Fibroblast of the aortic adventitia (primary cell): ENCODE measurements around the gene TEDC2. TPM values are rescaled to one million over a fixed set of nuclear protein-coding genes. Genes with fewer than 3 reads are reported as not detected.

Experiments
- DNase-seq: peaks from one replicate; pipeline ENCODE4 v3.0.0-alpha.2; 2010; ENCODE audit warnings: low read depth
- H3K4me3 ChIP-seq: 2 replicates; pipeline ENCODE4 v1.5.1; 2011; ENCODE audit warnings: low read depth, mild to moderate bottlenecking, control low read depth, low read length, moderate library complexity
- CTCF ChIP-seq: IDR thresholded peaks from 2 replicates; pipeline ENCODE4 v1.5.1; 2011; ENCODE audit warnings: mild to moderate bottlenecking, low read length, control low read depth, inconsistent platforms; ENCODE audit not compliant: insufficient read depth
- total RNA-seq: library from RNA; depleted of rRNA; stranded (reverse); fragments of >200 nt; gene quantifications from 2 replicates; pipeline ENCODE4 v1.2.3, GENCODE V29; 2012; ENCODE audit warnings: low replicate concordance

The TEDC2 gene
- total RNA-seq, 1 donor, result 11.7 TPM

GRCh38 chr16:2497116-2497630 is 37.3 kb downstream of the TEDC2 start:
- TF ChIP-seq CTCF, result no peak
- DNase-seq, result peak; percentile 41

GRCh38 chr16:2497695-2498484 is 38.0 kb downstream of the TEDC2 start:
- DNase-seq, result no peak
- H3K4me3 ChIP-seq, result no peak overlapping the region
- TF ChIP-seq CTCF, result no peak

More at GRCh38 chr16:2497116-2497630, 37.3 kb downstream of the TEDC2 start:
- no peak overlapping the region for H3K4me3 ChIP-seq

- no peak for TF ChIP-seq CTCF
- no peak for DNase-seq
Observed at GRCh38 chr16:2498531-2499253, 38.8 kb downstream of the TEDC2 start.

GRCh38 chr16:2499454-2499853 is 39.5 kb downstream of the TEDC2 start:
- no peak for TF ChIP-seq CTCF
- no peak for DNase-seq
- H3K4me3 ChIP-seq, result no peak overlapping the region

More at GRCh38 chr16:2498531-2499253, 38.8 kb downstream of the TEDC2 start:
- no peak overlapping the region for H3K4me3 ChIP-seq

- no peak overlapping the region for H3K4me3 ChIP-seq
- no peak for DNase-seq
- no peak for TF ChIP-seq CTCF
Observed at GRCh38 chr16:2499890-2500429, 40.1 kb downstream of the TEDC2 start.

GRCh38 chr16:2500430-2500917 is 40.6 kb downstream of the TEDC2 start:
- no peak for DNase-seq
- no peak overlapping the region for H3K4me3 ChIP-seq
- no peak for TF ChIP-seq CTCF
